NB4 (cell line): ENCODE results near the gene ATG4D.
A peak's percentile ranks its signal among the peaks of the same experiment; 100 is the strongest.

Experiments
- DNase-seq: peaks from one replicate; pipeline ENCODE4 v3.0.0; 2010; ENCODE audit warnings: low read depth
- H3K4me3 ChIP-seq: one replicate; pipeline ENCODE4 v1.5.1; 2011; ENCODE audit warnings: mild to moderate bottlenecking, low read depth, low read length, moderate library complexity
- CTCF ChIP-seq: IDR thresholded peaks from one replicate; pipeline ENCODE4 v1.5.1; 2012; ENCODE audit warnings: low read depth, low read length
- MAX ChIP-seq: IDR thresholded peaks from 2 replicates; pipeline ENCODE4 v1.6.1; 2011; ENCODE audit warnings: low read depth, low read length
- MYC ChIP-seq: IDR thresholded peaks from 2 replicates; pipeline ENCODE4 v1.6.1; 2011; ENCODE audit warnings: low read depth, low read length
- POLR2A ChIP-seq: IDR thresholded peaks from 2 replicates; pipeline ENCODE4 v1.6.1; 2011; ENCODE audit warnings: mild to moderate bottlenecking; ENCODE audit not compliant: insufficient read length; ENCODE audit errors: extremely low read depth

ATG4D gene

GRCh38 chr19:10553087-10553667, 9.5 kb downstream of the ATG4D start:
- no peak for TF ChIP-seq POLR2A
- TF ChIP-seq MAX: no peak
- TF ChIP-seq MYC: no peak
- no peak for TF ChIP-seq CTCF
- peak; percentile 57 for DNase-seq
- no peak overlapping the region for H3K4me3 ChIP-seq

DNA sequence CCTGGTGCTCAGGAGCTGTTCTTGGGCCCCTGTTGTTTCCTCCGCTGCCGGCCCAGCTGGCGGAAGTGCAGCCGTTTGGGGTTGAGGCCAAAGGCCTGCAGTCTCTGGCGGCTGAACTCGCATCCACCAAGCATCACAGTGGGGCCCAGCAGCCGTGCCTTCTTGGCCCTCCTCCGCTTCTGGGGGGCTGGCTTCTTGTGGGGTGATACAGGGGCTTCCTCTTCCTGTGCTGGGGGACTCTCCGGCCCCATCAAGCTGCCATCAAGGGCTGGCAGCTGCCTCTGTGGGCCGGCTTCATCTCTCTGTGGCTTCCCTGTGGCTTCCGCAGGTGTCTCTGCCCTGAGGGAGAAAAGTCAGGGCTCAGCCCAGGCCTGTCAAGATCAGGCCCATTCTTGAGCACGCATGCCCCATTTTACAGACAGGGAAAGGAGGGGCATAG, 10.3 kb downstream of the ATG4D start:
- peak; percentile 36 for DNase-seq
- no peak overlapping the region for H3K4me3 ChIP-seq
- TF ChIP-seq MYC (no peak), MAX (no peak), CTCF (no peak), POLR2A (no peak)

DNA sequence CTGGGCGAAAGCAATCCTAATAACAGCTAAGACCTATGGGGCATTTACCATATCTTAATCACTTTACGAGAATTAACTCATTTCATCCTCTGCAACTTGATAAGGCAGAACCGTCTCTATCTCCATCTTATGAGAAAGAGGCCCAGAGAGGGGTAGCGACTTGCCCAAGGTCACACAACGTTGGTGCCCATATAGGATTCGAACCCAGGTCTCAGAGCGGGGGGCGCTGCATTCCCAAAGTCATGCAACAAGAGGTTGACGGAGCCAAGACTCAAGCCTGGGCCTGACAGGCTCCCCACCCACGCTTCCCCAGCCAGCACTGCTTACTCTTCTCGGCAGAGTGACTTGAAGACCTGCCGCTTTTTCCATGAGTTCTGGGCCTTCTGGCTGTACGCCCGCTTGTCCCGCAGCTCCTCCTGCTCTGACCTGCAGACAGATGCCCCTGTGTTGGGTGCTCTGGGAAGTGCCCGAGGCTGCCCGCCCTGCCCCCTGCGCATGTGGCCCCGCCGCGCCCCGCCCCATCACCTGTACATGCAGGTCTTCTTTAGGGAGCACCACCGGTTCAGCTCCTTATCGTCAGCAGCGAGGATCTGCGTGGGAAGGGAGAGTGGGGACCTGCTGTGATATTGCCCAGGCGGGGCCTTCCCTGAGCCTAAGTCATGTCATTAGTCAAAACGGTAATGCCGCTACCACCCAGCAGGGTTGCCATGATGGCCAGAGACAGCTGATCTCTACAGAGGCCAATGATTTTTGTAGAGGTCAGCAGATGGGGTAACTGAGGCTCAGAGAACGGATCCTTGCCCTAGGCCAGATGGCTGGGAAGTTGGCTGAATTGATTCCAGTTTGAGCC, 11.3 kb downstream of the ATG4D start:
- no peak overlapping the region for H3K4me3 ChIP-seq
- peak; percentile 53 for DNase-seq
- no peak for TF ChIP-seq MYC
- TF ChIP-seq CTCF: peak; percentile 21

DNA sequence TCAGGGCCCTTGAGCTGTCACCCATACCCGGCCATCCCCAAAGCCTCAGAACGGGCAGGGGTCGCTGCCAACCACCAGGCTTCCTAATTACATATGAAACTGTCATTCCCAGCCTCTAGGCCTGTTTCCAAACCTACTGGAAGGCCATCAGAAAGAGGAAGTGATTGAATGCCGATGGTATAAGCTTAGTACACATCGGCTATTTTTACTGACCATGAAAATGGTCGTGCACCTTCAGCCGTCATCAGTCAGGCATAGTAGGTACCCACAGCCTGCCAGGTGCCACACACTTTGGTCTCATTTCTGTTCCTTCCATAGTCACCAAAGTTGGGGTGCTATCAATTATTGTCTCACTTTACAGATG, 11.9 kb downstream of the ATG4D start:
- H3K4me3 ChIP-seq: no peak overlapping the region
- DNase-seq: peak; percentile 45
- TF ChIP-seq MYC (no peak), POLR2A (no peak), CTCF (no peak), MAX (no peak)

DNA sequence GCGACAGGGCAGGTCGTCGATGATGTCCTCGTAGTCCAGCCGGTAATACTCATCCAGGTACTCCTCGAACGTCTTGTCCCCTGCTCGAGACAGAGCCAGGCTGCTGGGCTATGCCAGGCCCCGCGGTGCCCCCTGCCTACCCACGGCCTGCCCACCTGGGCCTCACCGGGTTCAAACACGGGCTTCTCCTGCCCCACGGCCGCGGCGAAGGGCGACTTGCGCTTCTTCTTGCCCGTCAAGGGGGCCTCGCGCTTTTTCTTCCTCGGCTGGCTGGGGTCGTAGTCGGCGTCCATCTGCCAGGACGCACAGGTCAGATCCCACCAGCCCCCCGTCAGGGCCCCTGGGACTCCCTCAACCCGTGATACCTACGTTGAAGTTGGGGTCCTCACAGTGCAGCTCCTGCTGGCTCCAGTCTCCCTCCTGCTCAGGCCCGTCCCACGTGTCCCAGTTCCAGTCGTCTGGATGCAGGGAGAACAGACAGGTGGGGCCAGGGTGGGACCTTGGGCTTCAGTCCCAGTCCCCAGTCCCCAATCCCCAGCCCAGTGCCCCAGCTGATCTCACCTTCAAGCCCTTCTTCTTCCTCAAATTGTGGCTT, 14.0 kb downstream of the ATG4D start:
- no peak for DNase-seq
- no peak overlapping the region for H3K4me3 ChIP-seq
- TF ChIP-seq POLR2A: no peak
- TF ChIP-seq CTCF: no peak
